ENCODE data around the gene GIT1. TPM values are rescaled to one million over a fixed set of nuclear protein-coding genes. Genes with fewer than 3 reads are reported as not detected.
A peak's percentile ranks its signal among the peaks of the same experiment; 100 is the strongest.

The GIT1 gene
- total and polyA plus RNA-seq, 8 donors, result 17.7 to 67.2 (median 28.7) TPM

DNA sequence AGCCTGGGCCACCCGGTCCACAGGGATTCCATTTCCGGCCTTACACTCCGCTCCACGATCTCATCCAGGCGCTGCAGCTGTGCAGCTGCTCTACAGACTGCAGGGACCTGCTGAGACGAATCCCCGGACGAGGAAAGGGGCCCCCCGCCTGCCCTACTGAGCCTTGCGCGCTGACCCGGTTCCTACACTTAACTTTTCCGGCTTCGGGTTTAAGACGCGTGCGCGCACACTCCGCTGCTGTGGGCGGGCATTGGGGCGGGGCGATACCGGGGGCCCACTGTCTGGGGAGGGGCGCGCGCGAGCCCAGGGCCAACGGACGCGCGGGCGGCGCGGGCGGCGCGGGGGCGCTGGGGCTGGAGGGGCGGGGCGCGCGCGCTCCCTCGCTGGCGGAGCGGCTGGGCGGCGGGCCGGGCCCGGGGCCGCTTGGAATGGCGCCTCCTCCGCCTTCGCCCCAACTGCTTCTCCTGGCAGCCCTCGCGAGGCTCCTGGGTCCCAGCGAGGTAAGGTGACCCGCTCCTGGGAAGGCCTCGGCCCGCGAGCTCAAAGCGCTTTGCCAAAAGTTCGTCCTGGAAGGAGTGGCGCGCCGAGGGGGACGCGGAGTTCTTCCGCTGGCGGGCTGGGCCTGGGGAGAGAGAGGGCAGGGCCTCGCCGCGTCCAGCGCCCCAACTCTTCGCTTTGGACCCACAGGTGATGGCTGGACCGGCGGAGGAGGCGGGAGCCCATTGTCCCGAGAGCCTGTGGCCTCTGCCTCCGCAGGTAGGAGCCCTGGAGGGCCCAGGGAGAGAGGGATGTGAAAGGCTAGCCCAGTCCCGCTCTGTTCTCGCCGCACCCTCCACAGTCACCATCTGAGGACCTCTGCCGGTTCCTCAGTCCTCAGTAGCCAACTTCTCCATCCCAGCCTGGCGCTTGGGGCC lies 20.9 kb downstream of the GIT1 start, which contains the start of gene TP53I13:
TSS of gene TP53I13 (plus strand) at position 371 of the 914 bp plus-strand sequence. CDS start at position 429, 58 bp downstream.
- H3K4me3 ChIP-seq, result peak within 1 kb of the TSS; percentile 47 to 89 (median 60)
- peaks cover 0 to 13% (median 7%) of the 10 kb centered on the region in 4 donors for H3K36me3 ChIP-seq
- WGBS, 5 donors, result 0 to 1% (median 1%) methylated on average over 23 to 85 of the region's 85 CpGs
- peak within 1 kb of the TSS; percentile 87 to 94 (median 91) for H3K27ac ChIP-seq
- H3K4me1 ChIP-seq, result peaks cover 40 to 84% (median 75%) of the 10 kb centered on the region in 4 donors
- H3K27me3 ChIP-seq, result no peaks in the 10 kb centered on the region
- no peaks in the 10 kb centered on the region for H3K9me3 ChIP-seq
- TF ChIP-seq CTCF (IDR thresholded peaks at IDR 0.05) (no peak), POLR2A (IDR thresholded peaks at IDR 0.05) (peak in 1 of 4 donors; percentile 22), EP300 (IDR thresholded peaks at IDR 0.05) (no peak), POLR2AphosphoS5 (IDR thresholded peaks at IDR 0.05) (peak in 2 of 3 donors; percentile 1 to 75)
- intact Hi-C loops (cut with DNase I; ENCODE audit: low total_unique reads), result no loop called here
- DNase-seq, result peak; percentile 91 to 95

- Histone ChIP-seq H3K27me3 (no peaks in the 10 kb centered on the region), H3K4me1 (peaks cover 34 to 76% (median 71%) of the 10 kb centered on the region in 4 donors), H3K4me3 (peak overlapping the region; percentile 47 to 89 (median 60)), H3K36me3 (peaks cover 0 to 8% (median 6%) of the 10 kb centered on the region in 4 donors), H3K27ac (peak overlapping the region; percentile 87 to 94 (median 91)), H3K9me3 (no peaks in the 10 kb centered on the region)
- peak; percentile 73 to 86 for DNase-seq
- TF ChIP-seq CTCF (IDR thresholded peaks at IDR 0.05), result peak in 4 of 7 experiments; percentile 12 to 44 (median 30)
- no peak for TF ChIP-seq EP300 (IDR thresholded peaks at IDR 0.05)
- WGBS, 5 donors, result 0 to 1% (median 0%) methylated on average over 20 to 63 of the region's 63 CpGs
- intact Hi-C loops (cut with DNase I; ENCODE audit: low total_unique reads), result no loop called here
These were observed 21.7 kb downstream of the GIT1 start for GRCh38 chr17:29567554-29568330.

DNA sequence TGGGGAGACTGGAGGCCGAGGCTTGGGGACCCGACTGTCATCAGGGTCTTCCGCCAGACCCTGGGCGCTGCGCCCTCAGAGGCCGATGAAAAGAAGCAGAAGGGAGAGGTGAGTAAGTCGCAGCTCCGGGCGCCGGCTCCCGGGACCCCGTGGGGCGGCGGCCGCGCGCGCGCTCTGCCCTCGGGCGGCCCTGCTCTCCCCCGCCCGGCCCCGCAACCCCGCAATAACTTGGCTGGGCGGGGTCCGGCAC lies 22.2 kb downstream of the GIT1 start:
- Histone ChIP-seq H3K9me3 (no peaks in the 10 kb centered on the region), H3K27me3 (no peaks in the 10 kb centered on the region), H3K27ac (peak overlapping the region; percentile 87 to 94 (median 91)), H3K36me3 (peaks cover 0 to 13% (median 11%) of the 10 kb centered on the region in 4 donors), H3K4me1 (peaks cover 29 to 73% (median 69%) of the 10 kb centered on the region in 4 donors), H3K4me3 (peak overlapping the region; percentile 47 to 89 (median 60))
- WGBS, 5 donors, result 0 to 1% (median 1%) methylated on average over 6 to 27 of the region's 27 CpGs
- TF ChIP-seq CTCF (IDR thresholded peaks at IDR 0.05) (no peak), POLR2A (IDR thresholded peaks at IDR 0.05) (no peak), POLR2AphosphoS5 (IDR thresholded peaks at IDR 0.05) (no peak), EP300 (IDR thresholded peaks at IDR 0.05) (no peak)
- intact Hi-C loops (cut with DNase I; ENCODE audit: low total_unique reads), result no loop called here
- no peak for DNase-seq

Data from stomach (tissue), 9 donors.